Activated CD4-positive, alpha-beta T cell treated with anti-CD3 and anti-CD28 coated beads, Interleukin-2, amount 50 U/mL, for 4 hours (primary cell): ENCODE measurements around the gene ASPSCR1.
A peak's percentile ranks its signal among the peaks of the same experiment; 100 is the strongest.

ENCODE experiments used
- DNase-seq, 2 experiments: peaks; one replicate each; pipeline ENCODE4 v3.0.0-alpha.2; 2020

Gene ASPSCR1

GRCh38 chr17:81999976-82000802, 22.8 kb downstream of the ASPSCR1 start:
- DNase-seq = no peak

- DNase-seq = no peak
Observed at GRCh38 chr17:82000803-82001570, 23.6 kb downstream of the ASPSCR1 start.

DNA sequence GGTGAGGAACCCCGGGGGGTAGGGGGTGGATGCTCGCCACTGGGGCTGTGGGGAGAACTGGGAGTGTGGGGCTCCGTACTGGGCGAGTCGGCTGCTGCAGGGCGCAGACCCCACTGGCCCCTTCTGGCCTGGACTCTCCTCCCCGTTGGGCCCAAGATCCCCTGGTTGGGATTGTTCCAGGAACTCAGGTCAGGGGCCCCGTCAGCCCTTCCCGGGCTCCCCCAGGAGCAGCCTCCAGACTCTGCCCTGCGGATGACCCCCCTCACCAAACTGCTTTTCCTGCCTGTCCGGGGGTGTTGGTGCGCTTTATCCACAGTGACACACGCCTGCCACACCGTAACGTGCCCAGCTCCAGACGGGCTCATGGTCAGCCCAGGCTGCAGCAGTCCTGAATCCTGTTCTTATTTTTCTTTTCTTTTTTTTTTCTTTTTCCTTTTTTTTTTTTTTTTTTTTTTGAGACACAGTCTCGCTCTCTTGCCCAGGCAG, 24.2 kb downstream of the ASPSCR1 start:
- DNase-seq = no peak

GRCh38 chr17:82003411-82004381, 26.3 kb downstream of the ASPSCR1 start:
- peak; percentile 33 for DNase-seq

DNA sequence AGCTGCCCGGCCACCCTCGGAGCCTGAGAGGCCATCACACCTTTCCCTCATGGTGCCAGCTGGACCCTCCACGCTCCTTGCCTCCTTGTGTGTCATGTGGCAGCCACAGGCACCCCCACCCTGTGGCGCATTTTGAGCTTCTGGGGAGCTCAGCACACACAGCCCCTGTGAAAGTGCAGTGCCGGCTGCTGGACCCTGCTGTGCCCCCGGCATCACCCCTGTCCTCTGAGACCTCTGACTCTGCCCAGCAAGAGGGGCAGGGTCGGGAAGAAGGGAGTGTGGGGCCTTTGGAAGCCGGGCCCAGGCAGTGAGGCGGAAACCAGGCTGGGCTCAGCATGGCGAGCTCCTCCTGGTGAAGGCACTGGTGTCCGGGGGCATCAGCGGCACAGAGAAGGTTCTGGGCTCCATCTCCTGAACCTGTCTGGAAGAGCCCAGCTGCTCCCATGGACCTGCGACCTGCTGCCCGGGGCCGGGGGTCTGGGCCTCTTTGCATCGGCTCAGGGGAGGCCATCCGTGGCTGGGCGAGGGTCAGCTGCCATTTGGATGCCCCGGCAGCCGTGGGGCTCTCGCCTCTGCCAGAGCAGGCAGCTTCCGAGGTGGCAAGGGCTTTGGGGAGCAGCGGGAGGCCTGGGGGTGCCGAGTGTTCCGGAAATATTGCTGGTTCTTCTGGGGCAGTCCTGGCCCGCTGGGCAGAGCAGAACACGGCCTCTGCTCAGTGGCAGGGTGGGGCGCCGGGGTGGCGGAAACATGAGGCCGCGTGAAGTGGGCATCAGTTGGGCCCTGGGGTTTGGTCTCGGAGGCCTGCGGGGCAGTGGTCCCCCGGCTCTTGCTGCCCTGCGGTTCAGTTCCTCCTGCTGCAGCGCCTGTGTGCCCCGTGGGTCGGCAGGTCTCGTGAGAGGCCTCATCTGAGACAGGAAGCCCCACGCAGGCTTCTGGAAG, 27.4 kb downstream of the ASPSCR1 start:
- DNase-seq = no peak

GRCh38 chr17:82005701-82006348, 28.4 kb downstream of the ASPSCR1 start:
- DNase-seq = no peak

- DNase-seq = no peak
Observed at GRCh38 chr17:82006468-82007227, 29.2 kb downstream of the ASPSCR1 start.

DNA sequence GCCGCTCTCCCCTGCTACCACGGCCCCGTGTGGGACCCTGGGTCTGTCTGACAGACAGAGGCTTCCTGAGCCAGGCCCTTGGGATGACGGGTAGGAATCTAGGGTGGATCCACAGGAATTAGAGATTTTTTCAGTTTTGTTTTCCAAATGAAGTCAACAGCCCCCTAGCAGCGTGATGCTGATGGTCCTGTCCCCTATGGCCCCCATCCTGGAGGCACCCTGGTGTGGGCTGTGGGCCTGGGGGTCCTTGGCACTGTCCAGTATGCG, 29.7 kb downstream of the ASPSCR1 start:
- no peak for DNase-seq

- no peak for DNase-seq
Observed at GRCh38 chr17:82007495-82008257, 30.2 kb downstream of the ASPSCR1 start.

DNA sequence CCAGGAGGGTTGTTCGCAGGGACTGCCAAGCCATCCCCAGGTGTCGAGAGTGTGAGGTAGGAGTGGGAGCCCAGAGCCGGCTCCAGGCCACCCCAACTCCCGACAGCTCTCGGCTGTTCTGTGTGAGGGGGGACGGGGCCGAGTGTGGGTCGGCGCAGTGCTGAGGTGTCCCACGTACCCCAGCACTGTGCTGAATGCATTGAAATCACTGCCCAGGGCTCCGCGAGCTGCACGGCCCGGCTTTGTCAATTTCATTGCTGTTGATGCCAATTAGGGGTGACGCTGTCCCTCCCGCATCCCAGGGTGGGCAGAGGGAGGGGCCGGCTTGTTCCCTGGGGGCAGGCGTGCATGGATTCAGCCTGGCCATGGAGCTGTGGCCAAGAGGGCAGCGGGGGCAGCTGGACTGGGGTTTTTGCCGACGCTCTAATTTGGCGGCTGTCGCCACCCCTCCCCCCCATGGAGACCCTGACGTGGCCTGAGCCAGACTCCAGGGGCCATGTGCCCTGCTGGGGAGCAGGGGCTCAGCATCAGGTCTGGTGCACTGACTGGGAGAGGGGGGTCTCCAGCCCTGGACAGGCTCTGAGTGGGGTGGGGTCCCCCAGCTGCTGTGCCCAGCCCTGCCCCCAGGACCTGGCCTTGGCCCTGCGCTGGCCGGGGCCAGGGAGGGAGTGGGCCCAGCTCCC, 31.0 kb downstream of the ASPSCR1 start:
- DNase-seq = no peak

GRCh38 chr17:82008941-82009405, 31.5 kb downstream of the ASPSCR1 start:
- DNase-seq = no peak

- DNase-seq = no peak
Observed at GRCh38 chr17:82009413-82009812, 32.0 kb downstream of the ASPSCR1 start.

DNA sequence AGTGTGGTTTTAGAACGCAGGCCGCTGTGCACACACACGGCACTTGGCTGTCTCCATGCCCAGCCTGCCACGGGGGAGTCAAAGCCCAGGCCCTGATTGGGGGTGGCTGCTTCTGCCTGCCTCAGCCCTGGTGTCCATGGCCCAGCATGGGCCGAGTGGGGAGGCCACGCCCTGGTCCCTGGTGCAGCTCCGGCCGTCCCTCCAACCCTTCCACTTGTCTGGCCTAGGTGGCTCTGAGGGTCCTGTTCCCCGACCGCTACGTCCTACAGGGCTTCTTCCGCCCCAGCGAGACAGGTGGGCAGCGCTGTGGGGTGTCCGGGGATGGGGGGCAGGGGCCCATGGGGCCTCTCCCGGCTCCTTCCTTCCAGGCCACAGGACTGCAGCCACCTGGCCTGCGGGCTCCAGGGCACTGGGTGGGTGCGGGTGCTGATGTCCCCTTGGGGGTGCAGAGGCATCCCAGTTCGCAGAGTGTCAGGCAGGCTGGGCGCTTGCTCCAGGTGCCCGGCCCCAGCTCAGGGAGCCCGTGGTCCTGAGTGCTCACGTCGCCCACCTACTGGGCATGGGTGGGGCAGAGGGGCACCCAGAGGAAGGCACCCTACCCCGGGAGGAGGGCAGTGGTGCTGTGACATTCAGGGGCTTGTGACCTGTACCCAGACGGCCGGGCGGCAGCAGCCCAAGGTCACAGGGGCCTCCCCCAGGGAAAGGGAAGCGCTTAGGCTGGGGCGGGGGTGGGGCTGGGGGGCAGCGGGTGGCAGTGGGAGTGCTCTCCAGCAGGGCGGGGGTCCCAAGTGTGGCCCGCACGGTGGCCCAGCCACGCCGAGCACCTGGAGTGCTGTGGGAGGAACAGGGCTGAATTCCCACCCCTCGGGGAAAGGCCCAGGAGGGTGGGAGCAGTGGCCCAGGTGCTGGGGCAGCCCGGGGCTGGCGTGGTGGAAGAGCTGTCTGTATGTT, 33.4 kb downstream of the ASPSCR1 start:
- DNase-seq = no peak

DNA sequence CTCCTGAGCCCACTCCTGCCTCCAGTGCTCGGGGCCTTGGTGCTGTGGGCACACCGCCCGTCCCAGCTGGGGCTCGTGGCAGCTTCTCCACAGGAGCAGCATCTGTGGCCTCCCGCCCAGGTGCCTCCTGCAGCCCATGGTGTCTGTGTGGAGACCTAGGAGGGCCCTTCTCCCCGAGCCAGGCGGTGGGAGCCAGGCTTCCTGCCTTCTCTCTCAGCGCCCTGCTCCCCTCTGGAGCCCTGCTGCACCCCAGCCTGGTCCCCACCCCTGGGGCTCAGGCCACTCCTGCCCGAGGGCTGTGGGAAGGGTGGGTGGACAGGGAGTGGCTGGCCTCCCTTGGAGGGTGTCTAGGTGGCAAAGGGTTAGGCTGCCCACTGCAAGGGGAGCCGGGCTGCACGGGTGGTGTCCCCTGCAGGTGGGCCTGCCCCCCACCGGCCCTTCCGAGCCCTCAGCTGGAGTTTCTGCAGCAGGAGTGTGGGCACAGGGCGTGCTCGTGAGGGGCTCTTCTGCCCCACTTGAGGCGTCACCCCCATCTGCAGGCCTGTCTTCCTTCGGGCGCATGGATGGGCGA, 34.3 kb downstream of the ASPSCR1 start:
- no peak for DNase-seq

DNA sequence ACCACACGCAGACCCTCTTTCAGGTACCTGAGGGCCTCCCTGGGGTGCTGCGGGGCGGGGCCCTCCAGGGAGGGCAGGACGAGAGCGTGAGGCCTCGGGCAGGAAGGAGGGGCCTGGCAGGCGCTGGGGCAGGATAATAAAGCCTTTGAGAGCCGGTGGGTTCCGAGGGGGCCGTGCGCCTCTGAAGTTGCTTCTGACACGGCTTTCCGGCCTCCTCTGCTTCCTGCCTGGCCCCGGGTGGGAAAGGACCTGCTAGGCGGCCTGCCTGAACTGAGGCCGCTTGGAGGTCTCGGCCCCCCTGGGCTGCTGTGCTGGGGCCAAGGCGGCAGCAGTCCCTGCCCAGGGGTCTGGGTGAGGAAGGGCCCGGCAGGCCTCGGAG, 34.8 kb downstream of the ASPSCR1 start:
- DNase-seq = no peak

DNA sequence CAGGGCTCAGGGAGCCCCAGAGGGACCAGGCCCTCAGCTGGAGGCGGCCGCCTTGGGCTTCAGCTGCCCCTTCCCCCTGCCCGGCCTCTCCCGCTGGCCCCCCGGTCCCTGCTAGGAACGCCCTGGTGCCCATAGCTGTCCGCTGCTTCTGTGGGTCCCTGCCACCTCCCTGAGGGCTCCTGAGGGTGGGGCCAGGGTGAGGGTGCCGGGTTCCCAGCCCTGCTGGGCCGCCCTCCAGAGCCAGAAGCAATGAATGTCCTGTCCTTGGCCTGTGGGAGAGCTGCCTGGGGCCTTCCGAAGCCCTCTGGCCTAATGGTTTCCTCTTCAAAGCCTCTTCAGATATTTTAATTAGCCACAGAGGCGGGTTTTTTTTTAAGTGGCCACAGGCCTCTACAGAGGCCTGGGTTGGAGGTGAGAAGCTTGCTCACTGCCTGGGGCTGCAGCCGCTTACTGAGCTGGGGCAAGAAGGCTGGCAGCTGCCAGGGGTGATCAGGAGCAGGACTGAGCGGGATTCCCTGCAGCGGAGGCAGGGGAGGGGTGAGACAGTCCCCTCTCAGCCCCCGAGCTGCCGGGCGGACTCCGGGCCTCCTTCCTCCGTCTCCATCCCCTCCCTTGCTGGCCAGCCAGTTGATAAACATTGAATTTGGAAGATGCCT, 35.3 kb downstream of the ASPSCR1 start:
- DNase-seq = no peak

GRCh38 chr17:82013341-82013740, 35.9 kb downstream of the ASPSCR1 start:
- no peak for DNase-seq
